ENCODE results near the gene HUNK.

The HUNK gene

GRCh38 chr21:31902438-31902837 lies 29.6 kb downstream of the HUNK start:
- no peak overlapping the region for H3K4me3 ChIP-seq (replicated peaks in 1 of 2; ENCODE audit: low read depth in 2 of 2, low read length in 2 of 2)
- no peak for DNase-seq (ENCODE audit: low read depth in 2 of 2)
- TF ChIP-seq CTCF (IDR thresholded peaks at IDR 0.05; ENCODE audit: low read depth, low read length), result no peak

- TF ChIP-seq CTCF (IDR thresholded peaks at IDR 0.05; ENCODE audit: low read depth, low read length), result no peak
- H3K4me3 ChIP-seq (replicated peaks in 1 of 2; ENCODE audit: low read depth in 2 of 2, low read length in 2 of 2), result no peak overlapping the region
- DNase-seq (ENCODE audit: low read depth in 2 of 2), result no peak
These were observed 31.1 kb downstream of the HUNK start for GRCh38 chr21:31903896-31904295.

- H3K4me3 ChIP-seq (replicated peaks in 1 of 2; ENCODE audit: low read depth in 2 of 2, low read length in 2 of 2), result no peak overlapping the region
- TF ChIP-seq CTCF (IDR thresholded peaks at IDR 0.05; ENCODE audit: low read depth, low read length), result no peak
- no peak for DNase-seq (ENCODE audit: low read depth in 2 of 2)
These were observed 33.0 kb downstream of the HUNK start for GRCh38 chr21:31905503-31906451.

- DNase-seq (ENCODE audit: low read depth in 2 of 2), result no peak
- no peak for TF ChIP-seq CTCF (IDR thresholded peaks at IDR 0.05; ENCODE audit: low read depth, low read length)
- no peak overlapping the region for H3K4me3 ChIP-seq (replicated peaks in 1 of 2; ENCODE audit: low read depth in 2 of 2, low read length in 2 of 2)
These were observed 35.5 kb downstream of the HUNK start for GRCh38 chr21:31908106-31909031.

GRCh38 chr21:31909153-31910073 lies 36.6 kb downstream of the HUNK start:
- peak in 1 of 2 donors; percentile 2 for DNase-seq (ENCODE audit: low read depth in 2 of 2)
- no peak for TF ChIP-seq CTCF (IDR thresholded peaks at IDR 0.05; ENCODE audit: low read depth, low read length)
- H3K4me3 ChIP-seq (replicated peaks in 1 of 2; ENCODE audit: low read depth in 2 of 2, low read length in 2 of 2), result no peak overlapping the region

- no peak for TF ChIP-seq CTCF (IDR thresholded peaks at IDR 0.05; ENCODE audit: low read depth, low read length)
- H3K4me3 ChIP-seq (replicated peaks in 1 of 2; ENCODE audit: low read depth in 2 of 2, low read length in 2 of 2), result no peak overlapping the region
- no peak for DNase-seq (ENCODE audit: low read depth in 2 of 2)
These were observed 37.3 kb downstream of the HUNK start for GRCh38 chr21:31910074-31910470.
